Mesenchymal stem cell (in vitro differentiated cells and primary cell): ENCODE data around the gene ASF1B.
A peak's percentile ranks its signal among the peaks of the same experiment; 100 is the strongest.

ENCODE experiments used
- DNase-seq: peaks from one replicate; pipeline ENCODE4 v3.0.0-alpha.2; 2013
- H2AFZ ChIP-seq: one replicate; pipeline ENCODE4 v1.6.1; 2013; ENCODE audit warnings: low read depth, mild to moderate bottlenecking, control low read depth, inconsistent platforms, low read length, moderate library complexity
- H2AK5ac ChIP-seq: 2 replicates; pipeline ENCODE4 v1.6.1; 2013; ENCODE audit warnings: low read length, moderate library complexity, mild to moderate bottlenecking, inconsistent platforms; ENCODE audit not compliant: severe bottlenecking
- H2BK120ac ChIP-seq: one replicate; pipeline ENCODE4 v1.6.1; 2013; ENCODE audit warnings: low read depth, mild to moderate bottlenecking, inconsistent platforms, low read length, moderate library complexity
- H2BK12ac ChIP-seq, 2 experiments: one replicate each; pipeline ENCODE4 v1.6.1; 2013; ENCODE audit warnings: inconsistent platforms in 2 of 2, low read length in 2 of 2, mild to moderate bottlenecking in 2 of 2, moderate library complexity in 2 of 2, control low read depth in 1 of 2
- H2BK15ac ChIP-seq: one replicate; pipeline ENCODE4 v1.6.1; 2013; ENCODE audit warnings: mild to moderate bottlenecking, low read depth, inconsistent platforms; ENCODE audit not compliant: poor library complexity, severe bottlenecking
- H2BK5ac ChIP-seq: 2 replicates; pipeline ENCODE4 v1.6.1; 2013; ENCODE audit warnings: low read depth, mild to moderate bottlenecking, low read length, control low read depth, inconsistent platforms; ENCODE audit not compliant: poor library complexity, severe bottlenecking
- H3K14ac ChIP-seq, 2 experiments: one replicate each; pipeline ENCODE4 v1.6.1; 2013; ENCODE audit warnings: inconsistent platforms in 2 of 2, low read length in 2 of 2, control low read depth in 1 of 2, mild to moderate bottlenecking in 1 of 2, moderate library complexity in 1 of 2
- H3K18ac ChIP-seq, 2 experiments: one replicate each; pipeline ENCODE4 v1.6.1; 2013; ENCODE audit warnings: inconsistent platforms in 2 of 2, low read length in 2 of 2, control low read depth in 1 of 2, low read depth in 1 of 2, mild to moderate bottlenecking in 1 of 2
- H3K23ac ChIP-seq, 2 experiments: one replicate each; pipeline ENCODE4 v1.6.1; 2013; ENCODE audit warnings: inconsistent platforms in 2 of 2, low read length in 2 of 2, mild to moderate bottlenecking in 2 of 2, moderate library complexity in 2 of 2, control low read depth in 1 of 2
- H3K27ac ChIP-seq: 2 replicates; pipeline ENCODE4 v1.5.1; 2013; ENCODE audit warnings: mild to moderate bottlenecking, moderate library complexity, low read length, control low read depth, inconsistent platforms; ENCODE audit not compliant: poor library complexity, severe bottlenecking
- H3K27me3 ChIP-seq, 2 experiments: 2 replicates each; pipeline versions ENCODE4 v1.6.1 to v1.7.0; 2013; ENCODE audit warnings: low read length in 2 of 2, mild to moderate bottlenecking in 2 of 2, moderate library complexity in 2 of 2, control low read depth in 1 of 2, inconsistent platforms in 1 of 2; ENCODE audit not compliant: control insufficient read depth in 1 of 2, insufficient read depth in 1 of 2
- H3K36me3 ChIP-seq, 2 experiments: 2 replicates each; pipeline versions ENCODE4 v1.6.1 to v1.7.0; 2013; ENCODE audit warnings: low read length in 2 of 2, control low read depth in 1 of 2, inconsistent platforms in 1 of 2, low read depth in 1 of 2, mild to moderate bottlenecking in 1 of 2; ENCODE audit not compliant: insufficient read depth in 2 of 2, control insufficient read depth in 1 of 2
- H3K4ac ChIP-seq, 2 experiments: one replicate each; pipeline ENCODE4 v1.6.1; 2013; ENCODE audit warnings: inconsistent platforms in 2 of 2, low read length in 2 of 2, mild to moderate bottlenecking in 2 of 2, moderate library complexity in 2 of 2, control low read depth in 1 of 2, low read depth in 1 of 2
- H3K4me1 ChIP-seq: 2 replicates; pipeline ENCODE4 v1.6.1; 2013; ENCODE audit warnings: low read depth, low read length, control low read depth; ENCODE audit not compliant: control insufficient read depth, insufficient read depth
- H3K4me2 ChIP-seq: 2 replicates; pipeline ENCODE4 v1.6.1; 2013; ENCODE audit warnings: low read length, mild to moderate bottlenecking, inconsistent platforms; ENCODE audit not compliant: poor library complexity, severe bottlenecking
- H3K4me3 ChIP-seq, 2 experiments: 2 replicates each; pipeline versions ENCODE4 v1.5.1 to v1.7.0; 2013; ENCODE audit warnings: low read length in 2 of 2, mild to moderate bottlenecking in 2 of 2, control low read depth in 1 of 2, low read depth in 1 of 2; ENCODE audit not compliant: insufficient read depth in 1 of 2
- H3K79me1 ChIP-seq: replicated peaks from 2 replicates; pipeline ENCODE4 v1.6.1; 2013; ENCODE audit warnings: mild to moderate bottlenecking, control low read depth, low read length, inconsistent platforms; ENCODE audit not compliant: poor library complexity, severe bottlenecking
- H3K9ac ChIP-seq: 2 replicates; pipeline ENCODE4 v1.7.0; 2013; ENCODE audit warnings: mild to moderate bottlenecking, low read length, moderate library complexity
- H3K9me3 ChIP-seq: 2 replicates; pipeline ENCODE4 v1.7.0; 2013; ENCODE audit warnings: mild to moderate bottlenecking, low read length; ENCODE audit not compliant: control insufficient read depth
- H4K8ac ChIP-seq: one replicate; pipeline ENCODE4 v1.6.1; 2013; ENCODE audit warnings: inconsistent platforms, mild to moderate bottlenecking, low read length, moderate library complexity
- H4K91ac ChIP-seq: one replicate; pipeline ENCODE4 v1.6.1; 2013; ENCODE audit warnings: mild to moderate bottlenecking, low read length, inconsistent platforms
- WGBS: methylation state at CpG from one replicate; pipeline ENCODE4 v1.1.7; 2013; ENCODE audit warnings: mixed read lengths; 5-methylcytosine and 5-hydroxymethylcytosine counted together

ASF1B gene

DNA sequence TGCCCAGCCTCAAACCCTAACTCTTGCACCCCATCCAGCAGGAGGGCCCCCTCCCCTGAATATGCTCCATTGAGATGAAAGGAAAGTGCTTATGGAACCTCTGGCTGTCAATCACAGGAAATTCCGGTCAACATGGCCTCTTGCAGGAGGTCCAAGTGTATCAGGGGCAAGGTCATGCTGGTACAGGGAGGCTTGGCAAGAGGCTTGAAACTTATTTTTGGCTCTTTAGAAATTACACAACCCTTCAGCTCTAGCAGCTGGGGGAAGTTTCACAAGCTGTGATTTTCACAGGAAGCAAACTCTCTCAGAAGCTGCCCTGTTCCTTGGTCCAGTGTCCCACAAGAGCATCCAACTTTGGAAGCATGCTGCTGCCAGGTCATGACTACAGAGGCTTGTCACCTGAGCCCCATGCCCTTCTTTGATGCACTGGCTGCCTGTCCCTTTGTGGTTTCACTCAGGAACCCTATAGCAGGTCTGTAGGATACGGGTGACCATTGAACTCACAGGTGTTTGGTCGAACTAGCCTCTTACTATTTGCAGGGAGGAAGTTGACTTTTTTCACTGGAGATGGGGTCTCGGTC is 8.4 kb downstream of the ASF1B start:
- no peaks in the 10 kb centered on the region for H3K4me1 ChIP-seq
- H2BK12ac ChIP-seq = no peak overlapping the region
- H2BK15ac ChIP-seq = no peak overlapping the region
- H3K27ac ChIP-seq = no peak overlapping the region
- H3K4me3 ChIP-seq = no peak overlapping the region
- H2AK5ac ChIP-seq = no peak overlapping the region
- H3K4me2 ChIP-seq = no peak overlapping the region
- H2BK5ac ChIP-seq = no peak overlapping the region
- H3K18ac ChIP-seq = no peak overlapping the region
- H3K27me3 ChIP-seq = no peaks in the 10 kb centered on the region
- no peak overlapping the region for H4K91ac ChIP-seq
- peaks cover 3% of the 10 kb centered on the region for H3K79me1 ChIP-seq
- no peaks in the 10 kb centered on the region for H3K36me3 ChIP-seq
- no peak overlapping the region for H4K8ac ChIP-seq
- 84% methylated on average over 4 of the region's 4 CpGs for WGBS
- no peaks in the 10 kb centered on the region for H3K9me3 ChIP-seq
- no peak overlapping the region for H3K9ac ChIP-seq
- H3K4ac ChIP-seq = no peak overlapping the region
- no peak overlapping the region for H2BK120ac ChIP-seq
- no peak overlapping the region for H2AFZ ChIP-seq
- DNase-seq = no peak
- no peak overlapping the region for H3K23ac ChIP-seq
- no peak overlapping the region for H3K14ac ChIP-seq

- Histone ChIP-seq H2BK15ac (no peak overlapping the region), H3K4me2 (no peak overlapping the region), H2BK12ac (no peak overlapping the region), H3K79me1 (peaks cover 3% of the 10 kb centered on the region), H3K9me3 (no peaks in the 10 kb centered on the region), H3K14ac (no peak overlapping the region), H3K4ac (no peak overlapping the region), H2AK5ac (no peak overlapping the region), H2BK5ac (no peak overlapping the region), H3K36me3 (no peaks in the 10 kb centered on the region), H3K27ac (no peak overlapping the region), H3K27me3 (no peaks in the 10 kb centered on the region), H4K91ac (no peak overlapping the region), H2AFZ (no peak overlapping the region), H4K8ac (no peak overlapping the region), H3K23ac (no peak overlapping the region), H3K4me3 (no peak overlapping the region), H3K9ac (no peak overlapping the region), H3K4me1 (no peaks in the 10 kb centered on the region), H2BK120ac (no peak overlapping the region), H3K18ac (no peak overlapping the region)
- WGBS = 97% methylated on average over 8 of the region's 8 CpGs
- DNase-seq = no peak
Observed at GRCh38 chr19:14127176-14127575, 9.2 kb downstream of the ASF1B start.

- no peak overlapping the region for H3K4me3 ChIP-seq
- WGBS = 96% methylated on average over 4 of the region's 6 CpGs
- H2BK5ac ChIP-seq = no peak overlapping the region
Observed at GRCh38 chr19:14122924-14123323, 13.5 kb downstream of the ASF1B start.

GRCh38 chr19:14120497-14120780 is 15.9 kb downstream of the ASF1B start:
- H2BK120ac ChIP-seq = no peak overlapping the region
- WGBS = 99% methylated on average over 6 of the region's 7 CpGs
- no peak overlapping the region for H3K4ac ChIP-seq
- peak overlapping the region; percentile 99 for H3K9ac ChIP-seq
- no peak for DNase-seq
- peaks cover 16% of the 10 kb centered on the region for H3K79me1 ChIP-seq
- H4K91ac ChIP-seq = no peak overlapping the region
- H4K8ac ChIP-seq = no peak overlapping the region
- H3K27ac ChIP-seq = no peak overlapping the region
- H3K9me3 ChIP-seq = no peaks in the 10 kb centered on the region
- peaks cover 21% of the 10 kb centered on the region for H3K4me1 ChIP-seq
- H3K27me3 ChIP-seq = no peaks in the 10 kb centered on the region
- H3K4me3 ChIP-seq = no peak overlapping the region
- H2AK5ac ChIP-seq = no peak overlapping the region
- H3K36me3 ChIP-seq = no peaks in the 10 kb centered on the region
- H3K18ac ChIP-seq = no peak overlapping the region
- no peak overlapping the region for H3K4me2 ChIP-seq
- H2BK5ac ChIP-seq = no peak overlapping the region
- H3K14ac ChIP-seq = no peak overlapping the region
- no peak overlapping the region for H2BK12ac ChIP-seq
- H2AFZ ChIP-seq = no peak overlapping the region
- no peak overlapping the region for H3K23ac ChIP-seq
- no peak overlapping the region for H2BK15ac ChIP-seq

More at GRCh38 chr19:14122924-14123323, 13.5 kb downstream of the ASF1B start:
- H3K9me3 ChIP-seq = no peaks in the 10 kb centered on the region
- no peak overlapping the region for H3K4me2 ChIP-seq
- no peak overlapping the region for H3K27ac ChIP-seq
- no peak overlapping the region for H3K23ac ChIP-seq
- H4K91ac ChIP-seq = no peak overlapping the region
- no peaks in the 10 kb centered on the region for H3K27me3 ChIP-seq
- no peak overlapping the region for H2BK15ac ChIP-seq
- peaks cover 5% of the 10 kb centered on the region for H3K79me1 ChIP-seq
- no peaks in the 10 kb centered on the region for H3K36me3 ChIP-seq
- no peak overlapping the region for H4K8ac ChIP-seq
- no peak overlapping the region for H2BK120ac ChIP-seq
- no peak overlapping the region for H3K4ac ChIP-seq
- H3K14ac ChIP-seq = no peak overlapping the region
- no peak for DNase-seq
- H3K4me1 ChIP-seq = peaks cover 10% of the 10 kb centered on the region
- H2BK12ac ChIP-seq = no peak overlapping the region
- no peak overlapping the region for H3K18ac ChIP-seq
- H2AFZ ChIP-seq = no peak overlapping the region
- H3K9ac ChIP-seq = no peak overlapping the region
- no peak overlapping the region for H2AK5ac ChIP-seq
